Kidney glomerular epithelial cell (primary cell): ENCODE data around the gene ABCA12.
"Not testable (repeated sequence)": the region's sequence is repeated elsewhere in the genome, so short reads cannot be mapped to it uniquely, and the experiment has no call there.

Experiments
- DNase-seq: peaks from one replicate; lab custom pipeline; 2025; lab: John Stamatoyannopoulos, UW

The ABCA12 gene, protein sequence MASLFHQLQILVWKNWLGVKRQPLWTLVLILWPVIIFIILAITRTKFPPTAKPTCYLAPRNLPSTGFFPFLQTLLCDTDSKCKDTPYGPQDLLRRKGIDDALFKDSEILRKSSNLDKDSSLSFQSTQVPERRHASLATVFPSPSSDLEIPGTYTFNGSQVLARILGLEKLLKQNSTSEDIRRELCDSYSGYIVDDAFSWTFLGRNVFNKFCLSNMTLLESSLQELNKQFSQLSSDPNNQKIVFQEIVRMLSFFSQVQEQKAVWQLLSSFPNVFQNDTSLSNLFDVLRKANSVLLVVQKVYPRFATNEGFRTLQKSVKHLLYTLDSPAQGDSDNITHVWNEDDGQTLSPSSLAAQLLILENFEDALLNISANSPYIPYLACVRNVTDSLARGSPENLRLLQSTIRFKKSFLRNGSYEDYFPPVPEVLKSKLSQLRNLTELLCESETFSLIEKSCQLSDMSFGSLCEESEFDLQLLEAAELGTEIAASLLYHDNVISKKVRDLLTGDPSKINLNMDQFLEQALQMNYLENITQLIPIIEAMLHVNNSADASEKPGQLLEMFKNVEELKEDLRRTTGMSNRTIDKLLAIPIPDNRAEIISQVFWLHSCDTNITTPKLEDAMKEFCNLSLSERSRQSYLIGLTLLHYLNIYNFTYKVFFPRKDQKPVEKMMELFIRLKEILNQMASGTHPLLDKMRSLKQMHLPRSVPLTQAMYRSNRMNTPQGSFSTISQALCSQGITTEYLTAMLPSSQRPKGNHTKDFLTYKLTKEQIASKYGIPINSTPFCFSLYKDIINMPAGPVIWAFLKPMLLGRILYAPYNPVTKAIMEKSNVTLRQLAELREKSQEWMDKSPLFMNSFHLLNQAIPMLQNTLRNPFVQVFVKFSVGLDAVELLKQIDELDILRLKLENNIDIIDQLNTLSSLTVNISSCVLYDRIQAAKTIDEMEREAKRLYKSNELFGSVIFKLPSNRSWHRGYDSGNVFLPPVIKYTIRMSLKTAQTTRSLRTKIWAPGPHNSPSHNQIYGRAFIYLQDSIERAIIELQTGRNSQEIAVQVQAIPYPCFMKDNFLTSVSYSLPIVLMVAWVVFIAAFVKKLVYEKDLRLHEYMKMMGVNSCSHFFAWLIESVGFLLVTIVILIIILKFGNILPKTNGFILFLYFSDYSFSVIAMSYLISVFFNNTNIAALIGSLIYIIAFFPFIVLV (N-terminal part only)

DNA sequence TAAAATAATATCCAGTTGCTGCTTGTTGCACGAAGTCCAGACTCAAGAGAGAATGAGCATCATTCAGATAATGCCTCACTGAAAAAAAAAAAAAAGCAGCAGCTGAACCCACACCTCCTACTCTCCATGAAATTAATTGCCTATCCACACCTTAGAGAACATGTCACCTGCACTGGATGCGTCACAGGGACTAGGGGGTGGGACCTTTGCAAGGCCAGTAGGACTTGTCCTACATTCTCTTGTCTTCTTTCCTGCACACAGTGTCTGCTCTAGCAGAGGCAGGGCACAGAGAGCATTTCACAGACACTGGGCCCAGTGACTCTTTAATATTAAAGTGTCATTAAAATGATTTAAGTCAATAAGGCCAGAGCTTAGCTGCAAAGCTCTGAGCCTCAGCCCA, at the start of gene ABCA12:
Gene ABCA12 (minus strand): TSS at position 148 of the 400 bp plus-strand sequence. CDS start 418 bp downstream, outside the sequence.
- DNase-seq: no peak

DNA sequence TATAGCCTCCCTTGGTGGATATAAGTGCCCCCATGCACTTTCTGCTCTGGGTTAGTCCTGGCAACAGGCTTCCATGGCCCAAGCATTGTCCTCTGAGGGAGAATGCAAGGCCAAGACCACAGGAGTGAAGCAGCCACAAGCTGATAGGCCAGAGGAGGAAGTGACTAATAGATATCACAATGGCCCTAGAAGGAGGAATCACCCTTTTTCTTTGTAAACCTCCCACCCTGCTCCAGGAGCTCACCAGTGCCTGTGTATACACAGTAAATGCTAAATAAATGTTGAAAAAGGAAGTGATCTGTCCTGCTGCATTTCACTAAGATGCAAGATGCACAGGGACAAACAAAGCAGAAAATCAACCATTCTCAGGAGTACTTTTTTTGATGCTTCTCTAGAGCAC, 49.7 kb upstream of the ABCA12 start:
- no peak for DNase-seq

DNA sequence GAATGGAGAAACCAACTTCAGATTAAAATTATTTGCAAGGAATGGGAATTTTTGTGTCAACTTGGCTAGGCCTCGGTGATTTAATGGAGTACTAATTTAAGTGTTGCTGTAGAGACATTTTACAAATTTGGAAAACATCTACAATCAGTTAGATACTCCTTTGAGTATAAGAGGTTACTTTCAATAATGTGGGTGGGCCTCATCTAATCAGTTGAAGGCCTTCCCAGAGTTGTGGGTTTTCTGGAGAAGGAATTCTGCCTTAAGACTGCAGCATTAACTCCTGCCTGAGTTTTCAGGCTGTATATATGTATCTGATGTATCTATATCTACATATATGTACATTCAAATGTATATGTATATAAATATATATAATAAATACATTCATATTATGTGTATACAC, 47.6 kb upstream of the ABCA12 start:
- DNase-seq: no peak

DNA sequence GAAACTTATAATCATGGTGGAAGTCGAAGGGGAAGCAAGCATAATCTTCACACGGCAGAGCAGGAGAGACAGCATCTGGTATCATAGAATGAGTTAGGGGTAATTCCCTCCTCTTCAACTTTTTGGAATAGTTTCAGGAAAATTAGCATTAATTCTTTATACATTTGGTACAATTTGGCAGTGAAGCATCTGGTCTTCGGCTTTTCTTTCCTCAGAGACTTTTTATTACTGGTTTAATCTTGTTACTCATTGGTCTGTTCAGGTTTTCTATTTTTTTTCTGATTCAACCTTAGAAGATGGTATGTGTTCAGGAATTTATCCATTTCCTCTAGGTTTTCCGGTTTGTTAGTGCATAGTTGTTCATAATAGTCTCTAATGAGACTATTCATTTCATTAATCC, 39.7 kb upstream of the ABCA12 start:
- no peak for DNase-seq

DNA sequence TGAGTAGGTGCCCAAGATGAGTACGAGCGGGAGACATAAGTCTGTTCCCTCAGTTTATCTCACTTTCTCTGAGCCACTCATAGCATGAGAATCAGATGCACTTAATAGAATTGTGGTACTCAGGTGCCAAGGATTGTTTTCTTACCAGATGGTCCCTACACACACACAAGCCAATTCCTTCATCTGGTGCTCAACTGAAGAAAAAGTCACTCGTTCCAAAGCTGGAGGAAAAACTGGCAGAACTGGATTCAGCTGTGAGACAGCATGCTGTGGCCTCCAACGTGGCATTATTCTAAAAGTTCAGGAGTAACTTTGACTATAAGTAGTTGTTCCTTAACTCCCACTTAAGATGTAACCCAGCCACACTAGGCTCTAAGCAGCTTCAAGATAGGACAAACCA, 33.4 kb upstream of the ABCA12 start:
- DNase-seq: no peak

DNA sequence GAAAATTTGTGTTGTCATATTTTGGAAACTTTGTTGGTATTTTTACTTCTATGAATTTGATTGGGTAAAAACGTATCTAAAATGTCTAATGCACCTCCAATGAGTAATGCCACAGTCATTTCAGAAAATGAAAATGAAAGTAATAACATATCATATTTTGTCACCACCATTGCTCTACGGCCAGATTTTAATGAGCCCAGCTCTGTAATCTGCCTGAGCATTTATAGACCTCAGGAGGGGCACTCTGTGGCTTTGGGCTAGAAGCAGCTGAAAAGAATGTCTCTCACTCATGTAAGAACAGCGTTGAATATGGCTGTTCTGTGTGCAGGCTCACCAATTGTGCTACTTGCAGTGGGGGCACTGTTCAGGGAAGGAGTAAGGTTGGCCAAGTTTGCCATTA, 32.7 kb upstream of the ABCA12 start:
- no peak for DNase-seq

DNA sequence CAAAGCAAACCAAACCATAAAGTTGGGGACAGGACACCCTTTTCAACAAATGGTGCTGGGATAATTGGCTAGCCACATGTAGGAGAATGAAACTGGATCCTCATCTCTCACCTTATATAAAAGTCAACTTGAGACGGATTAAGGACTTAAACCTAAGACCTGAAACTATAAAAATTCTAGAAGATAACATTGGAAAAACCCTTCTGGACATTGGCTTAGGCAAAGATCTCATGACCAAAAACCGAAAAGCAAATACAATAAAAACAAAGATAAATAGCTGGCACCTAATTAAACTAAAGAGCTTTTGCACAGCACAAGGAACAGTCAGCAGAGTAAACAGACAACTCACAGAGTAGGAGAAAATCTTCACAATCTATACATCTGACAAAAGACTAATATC, 28.1 kb upstream of the ABCA12 start:
- not testable (repeated sequence) for DNase-seq

DNA sequence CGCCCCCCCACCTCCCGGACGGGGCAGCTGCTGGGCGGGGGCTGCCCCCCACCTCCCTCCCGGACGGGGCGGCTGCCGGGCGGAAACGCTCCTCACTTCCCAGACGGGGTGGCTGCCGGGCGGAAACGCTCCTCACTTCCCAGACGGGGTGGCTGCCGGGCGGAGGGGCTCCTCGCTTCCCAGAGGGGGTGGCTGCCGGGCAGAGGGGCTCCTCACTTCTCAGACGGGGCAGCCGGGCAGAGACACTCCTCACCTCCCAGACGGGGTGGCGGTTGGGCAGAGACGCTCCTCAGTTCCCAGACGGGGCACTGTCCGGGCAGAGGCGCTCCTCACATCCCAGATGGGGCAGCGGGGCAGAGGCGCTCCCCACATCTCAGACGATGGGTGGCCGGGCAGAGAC, 24.9 kb upstream of the ABCA12 start:
- DNase-seq: not testable (repeated sequence)

DNA sequence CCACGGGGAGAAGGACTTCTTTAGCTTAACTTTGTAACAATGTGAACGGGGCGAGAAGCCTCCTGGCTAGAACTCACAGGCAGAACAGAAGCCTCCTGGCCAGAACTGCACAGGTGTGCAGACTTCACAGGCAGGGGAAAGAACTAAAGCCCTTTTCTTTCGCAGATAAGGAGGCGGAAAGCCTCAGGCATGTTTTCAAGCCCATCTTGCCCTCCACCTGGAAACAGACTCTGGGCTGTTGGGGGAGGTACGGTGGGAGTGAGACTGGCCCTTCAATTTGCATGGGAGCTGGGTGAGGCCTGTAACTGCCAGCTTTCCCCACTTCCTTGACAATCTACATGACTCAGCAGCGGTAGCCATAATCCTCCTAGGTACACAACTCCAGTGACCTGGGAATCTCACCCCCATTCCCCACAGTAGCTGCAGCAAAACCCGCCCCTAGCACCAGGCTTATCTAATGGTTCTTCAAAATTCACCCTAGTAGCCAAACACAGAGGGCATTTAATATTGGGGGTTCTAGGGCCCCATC, 22.9 kb upstream of the ABCA12 start:
- no peak for DNase-seq

DNA sequence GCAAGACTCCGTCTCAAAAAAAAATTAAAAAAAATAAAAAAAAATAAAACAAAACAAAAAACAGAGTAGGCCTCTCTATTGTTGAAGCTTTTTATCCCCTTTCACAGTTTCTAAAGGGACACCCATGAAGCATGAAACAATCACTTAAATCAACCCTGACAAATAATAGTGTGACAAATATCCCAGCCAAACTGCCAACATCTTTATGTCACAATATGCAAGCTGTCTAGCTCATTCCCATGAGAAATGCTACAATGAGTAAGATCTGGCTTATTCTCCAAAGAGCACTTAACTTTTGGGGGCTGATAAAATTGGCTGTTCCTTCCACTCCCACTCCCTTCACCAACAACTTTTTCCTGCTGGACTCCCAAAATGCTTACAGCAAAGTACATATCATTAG, 21.7 kb upstream of the ABCA12 start:
- DNase-seq: no peak

DNA sequence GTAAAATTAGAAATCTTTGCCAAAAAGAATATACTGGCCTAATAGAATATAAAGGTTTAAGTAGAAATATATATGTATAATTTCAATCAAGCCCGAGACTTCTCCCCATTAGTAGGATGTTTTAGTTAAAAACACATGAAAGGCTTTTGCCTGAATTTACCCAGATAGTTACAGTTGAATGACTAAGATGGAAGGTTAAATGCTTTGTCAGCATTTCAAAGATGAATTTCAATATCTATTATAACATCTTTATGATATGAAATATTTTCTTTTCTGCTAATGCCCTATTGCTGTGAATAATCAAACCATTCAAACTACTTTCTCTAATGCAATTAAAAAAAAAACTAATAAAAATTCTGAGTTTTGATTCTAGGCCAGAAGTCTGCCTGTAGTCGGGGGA, 18.0 kb upstream of the ABCA12 start:
- DNase-seq: no peak

DNA sequence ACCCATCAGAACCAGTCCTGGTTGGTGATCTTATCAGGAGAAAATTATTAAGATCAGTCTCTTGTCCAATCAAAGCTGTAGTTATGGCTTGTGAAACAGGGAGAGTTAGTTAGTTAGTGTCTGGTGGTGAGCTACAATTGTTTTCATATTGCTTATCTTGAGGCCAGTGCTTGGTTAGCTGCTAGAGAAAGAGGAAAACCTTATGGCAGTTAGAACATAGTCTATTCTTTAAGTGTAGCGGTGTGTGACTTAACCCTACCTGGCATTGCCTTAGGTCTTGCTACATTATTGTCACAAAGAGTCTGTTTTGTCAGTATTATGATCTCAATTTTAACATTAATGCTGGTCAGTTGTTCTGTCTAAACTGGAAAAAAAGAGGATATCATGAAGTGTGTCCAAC, 11.5 kb upstream of the ABCA12 start:
- DNase-seq: peak; percentile 11

DNA sequence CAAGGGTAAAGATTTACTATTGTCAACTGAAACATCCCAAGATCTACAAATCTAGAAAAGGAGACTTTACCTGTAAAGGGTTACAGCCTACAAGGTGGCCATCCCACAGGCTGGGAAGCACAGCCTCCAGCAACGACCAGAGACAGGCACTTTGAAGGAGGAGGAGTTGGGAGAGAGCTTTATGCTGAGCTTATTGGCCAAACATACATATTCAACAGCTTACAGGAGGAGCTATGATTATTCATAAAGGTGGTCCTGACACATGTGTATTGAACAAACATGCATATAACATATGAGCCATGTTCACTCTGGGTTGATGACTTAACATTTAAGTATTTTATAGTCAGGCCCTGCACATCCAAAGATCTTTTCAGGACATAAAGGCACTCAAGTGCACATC, 11.1 kb upstream of the ABCA12 start:
- DNase-seq: no peak

DNA sequence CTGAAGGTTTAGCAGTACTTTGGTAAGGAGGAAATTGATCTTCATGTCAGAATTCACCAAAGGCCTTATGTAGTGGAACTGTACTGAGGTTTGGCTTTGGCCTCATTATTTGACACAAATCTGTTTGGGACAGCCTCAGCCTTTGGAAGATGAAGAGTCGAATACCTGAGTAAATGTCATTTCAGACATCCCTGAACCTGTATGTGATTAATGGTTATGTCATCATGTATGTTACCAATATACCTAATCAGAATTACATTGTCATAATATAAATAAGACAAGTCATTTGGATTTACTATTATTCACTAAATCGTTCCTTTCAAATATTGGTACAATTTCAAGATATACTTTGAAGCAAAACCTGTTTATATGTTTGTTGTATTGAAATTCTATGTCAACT, 10.6 kb upstream of the ABCA12 start:
- DNase-seq: no peak

DNA sequence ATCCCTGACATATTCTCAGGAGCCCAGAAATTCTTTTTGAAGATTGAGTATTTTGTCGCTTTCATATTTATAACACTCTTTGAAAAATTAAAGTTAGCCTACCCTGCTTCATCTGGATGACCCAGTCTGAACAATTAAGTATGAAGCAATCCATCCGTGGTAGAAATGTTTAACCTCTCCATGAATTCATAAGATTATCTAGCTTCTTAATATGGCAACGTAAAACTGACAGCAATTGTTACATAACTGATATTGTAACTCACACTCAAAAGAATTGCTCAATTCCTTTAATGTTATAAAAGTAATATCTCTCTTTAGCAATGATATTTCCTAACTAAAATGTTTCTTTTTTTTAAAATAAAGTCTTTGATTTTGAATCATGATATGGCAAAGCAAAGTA, 7.2 kb upstream of the ABCA12 start:
- DNase-seq: no peak

DNA sequence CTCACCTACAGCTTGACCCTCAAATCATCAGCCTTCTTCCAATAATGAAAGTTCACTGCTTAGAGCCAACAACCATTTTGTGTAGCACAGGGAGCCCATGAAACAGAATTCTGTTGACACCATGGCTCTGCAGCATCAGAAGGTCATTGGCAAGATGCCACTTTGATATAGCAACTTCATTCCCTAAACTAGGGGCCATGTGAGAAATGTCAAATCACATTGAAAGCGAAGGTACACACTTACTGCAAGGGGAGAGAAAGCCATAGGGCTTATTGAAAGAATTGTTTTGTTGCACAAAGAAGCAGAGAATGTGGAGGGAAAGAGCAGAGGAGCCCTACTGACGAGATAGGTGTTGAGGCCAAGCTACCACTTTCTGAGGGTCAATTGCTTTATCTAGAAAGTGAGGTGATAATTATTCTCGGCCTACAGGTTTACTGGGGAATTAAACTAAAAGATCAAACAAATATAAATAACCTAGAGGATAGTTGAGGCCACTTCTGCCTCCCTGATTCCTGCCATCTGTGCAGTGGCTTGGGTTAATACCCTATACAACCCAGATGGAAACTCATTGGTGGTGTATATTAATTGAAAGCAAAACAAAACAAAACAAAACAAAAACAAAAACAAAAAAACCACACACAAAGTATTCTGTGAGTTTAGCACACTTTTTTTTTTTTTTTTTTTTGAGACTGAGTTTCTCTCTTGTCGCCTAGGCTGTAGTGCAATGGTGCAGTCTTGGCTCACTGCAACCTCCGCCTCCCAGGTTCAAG, 5.9 kb upstream of the ABCA12 start:
- DNase-seq: no peak

DNA sequence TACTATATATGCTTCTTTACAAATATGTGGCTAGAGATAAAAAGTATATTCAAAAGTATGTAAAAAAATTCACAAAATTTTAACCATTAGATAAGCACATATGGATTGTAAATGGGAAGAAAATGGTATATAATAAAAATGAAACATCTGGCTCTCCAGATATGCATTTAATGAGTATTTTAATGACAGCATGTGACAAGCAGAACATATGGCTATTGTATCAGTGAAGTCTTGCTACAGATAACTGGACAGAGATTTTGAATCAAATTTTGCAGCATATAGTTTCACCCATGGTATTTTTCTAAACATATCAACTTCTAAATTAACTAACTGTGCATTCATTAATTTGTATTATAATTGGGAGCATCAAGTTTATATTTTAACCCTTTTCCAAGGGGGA, 5.0 kb upstream of the ABCA12 start:
- no peak for DNase-seq

DNA sequence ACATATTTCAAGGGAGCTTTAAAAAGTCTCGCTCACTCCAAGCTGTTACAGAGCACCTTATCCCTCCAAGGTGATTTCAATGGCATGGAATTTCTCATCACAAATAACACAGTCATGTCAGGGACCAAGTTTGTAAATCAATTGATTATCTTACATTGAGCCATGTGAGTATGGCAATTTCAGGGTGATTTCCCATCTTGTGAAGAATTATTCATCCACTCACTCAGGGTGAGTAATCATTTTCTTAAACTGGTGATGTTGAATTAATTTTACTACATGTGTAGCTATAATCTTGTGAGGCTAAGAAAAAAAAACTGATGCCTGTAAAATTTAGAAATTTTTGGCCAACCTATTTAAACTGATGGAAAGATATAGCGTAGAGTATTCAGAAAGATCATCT, 3.3 kb upstream of the ABCA12 start:
- DNase-seq: no peak

DNA sequence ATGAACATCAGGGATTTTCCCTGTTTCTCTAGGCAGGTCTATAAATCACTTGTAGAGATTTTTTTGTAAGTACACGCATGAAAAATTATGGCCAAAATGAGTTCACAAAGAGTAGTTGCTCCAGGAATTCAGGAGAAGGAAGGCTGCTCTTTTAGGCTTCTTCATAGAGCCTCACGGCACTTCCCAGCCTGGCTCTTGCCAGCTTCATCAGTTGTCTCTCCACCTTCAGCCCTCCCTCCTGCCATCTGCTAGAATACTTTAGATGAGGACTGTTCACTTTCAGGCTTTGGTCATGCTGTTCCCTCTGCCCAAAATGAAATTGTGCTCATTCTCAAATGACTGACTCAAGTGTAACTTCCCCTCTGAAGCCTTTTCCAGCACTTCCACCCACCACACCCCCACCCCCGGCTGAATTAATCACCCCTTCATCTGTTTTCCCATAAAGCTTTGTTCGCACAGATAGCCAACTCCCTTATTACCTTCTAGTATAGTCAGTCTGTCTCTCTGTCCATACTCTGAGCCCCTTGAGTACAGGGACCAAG, 1.8 kb upstream of the ABCA12 start:
- DNase-seq: no peak

DNA sequence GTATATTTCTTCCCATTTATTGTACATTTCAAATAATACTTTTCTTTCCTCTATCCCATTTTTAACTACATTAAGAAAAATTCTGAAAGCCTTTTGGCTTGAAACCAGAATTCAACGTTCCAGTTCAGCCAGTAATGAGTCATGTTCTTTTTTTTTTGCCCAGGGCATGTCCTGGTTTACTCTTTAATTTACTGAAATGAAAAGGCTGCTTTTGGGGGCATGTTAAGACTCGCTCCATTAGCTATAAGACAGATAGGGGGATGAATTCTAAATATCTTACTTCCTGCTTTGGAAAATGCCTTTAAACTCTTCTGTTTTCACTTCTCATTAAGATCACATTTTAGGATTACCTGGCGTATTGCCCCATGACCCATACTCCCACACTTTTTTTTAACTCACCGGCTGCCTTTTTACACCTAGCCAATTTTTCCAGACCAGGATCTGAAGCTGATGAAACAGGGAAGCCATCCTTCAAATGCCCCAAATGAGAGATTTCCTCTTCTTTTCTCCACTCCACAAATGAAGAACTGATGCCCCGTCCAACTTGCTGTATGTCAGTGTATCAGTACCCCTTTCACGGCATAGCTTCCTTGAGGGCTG, 585 bp downstream of the ABCA12 start:
- peak; percentile 68 for DNase-seq

DNA sequence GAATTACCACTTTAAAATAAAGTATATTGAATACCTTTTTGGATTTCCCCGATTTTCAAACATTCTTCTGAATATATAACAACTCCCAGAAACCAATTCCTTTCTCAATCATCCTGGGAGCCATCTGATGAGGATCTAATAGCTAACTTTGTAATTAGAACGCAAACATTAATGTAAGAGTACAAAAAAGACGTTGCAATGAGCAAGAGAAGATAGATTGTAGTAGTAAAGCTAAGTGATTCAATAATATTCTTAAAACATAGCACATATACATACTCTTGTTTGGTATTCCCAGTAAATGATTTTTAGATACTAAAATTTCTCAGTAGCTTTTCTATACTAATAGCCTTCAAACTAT, 1.1 kb downstream of the ABCA12 start:
- DNase-seq: no peak
